22Rv1 (cell line): ENCODE measurements around the gene TMEM120A.

Source experiments
- ZFX ChIP-seq: fragments of 450-650 bp; IDR thresholded peaks from 2 replicates; pipeline ENCODE4 v1.6.1; 2017; ENCODE audit warnings: antibody characterized with exemption, borderline replicate concordance
- TF ChIP-seq, protein P1 (sequence below): fragments of 450-650 bp; IDR thresholded peaks from 2 replicates; pipeline ENCODE4 v1.5.1; 2017; ENCODE audit warnings: mild to moderate bottlenecking

DNA sequence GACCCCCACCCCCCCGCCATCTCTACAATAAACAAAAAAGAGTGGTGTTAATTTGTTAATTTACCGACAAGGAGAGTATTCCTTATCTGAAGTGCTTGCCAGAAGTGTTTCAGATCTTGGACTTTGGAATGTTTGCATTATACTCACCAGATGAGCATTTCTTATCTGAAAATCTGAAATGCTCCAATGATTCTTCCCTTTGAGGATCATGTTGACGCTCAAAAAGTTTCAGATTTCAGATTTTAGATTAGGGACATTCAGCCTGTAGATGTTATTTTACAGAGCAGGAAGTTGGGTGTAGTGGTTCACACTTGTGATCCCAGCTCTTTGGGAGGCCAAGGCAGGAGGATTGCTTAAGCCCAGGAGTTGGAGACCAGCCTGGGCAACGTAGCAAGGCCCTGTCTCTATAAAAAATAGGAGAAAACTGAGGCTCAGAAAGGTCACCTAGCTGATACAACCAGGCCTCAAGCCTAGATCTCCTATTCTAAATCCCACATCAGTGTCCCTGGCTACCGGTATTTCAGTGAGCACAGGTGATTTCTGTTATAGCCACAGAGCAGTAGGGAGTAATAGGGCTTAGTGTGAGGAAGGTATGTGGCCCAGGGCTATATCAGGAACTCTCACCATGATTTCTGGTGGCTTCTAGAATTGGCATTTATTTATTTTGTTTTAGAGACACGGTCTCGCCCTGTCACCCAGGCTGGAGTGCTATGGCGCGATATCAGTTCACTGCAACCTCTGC is 35.4 kb downstream of the TMEM120A start:
- TF ChIP-seq, protein P1, sequence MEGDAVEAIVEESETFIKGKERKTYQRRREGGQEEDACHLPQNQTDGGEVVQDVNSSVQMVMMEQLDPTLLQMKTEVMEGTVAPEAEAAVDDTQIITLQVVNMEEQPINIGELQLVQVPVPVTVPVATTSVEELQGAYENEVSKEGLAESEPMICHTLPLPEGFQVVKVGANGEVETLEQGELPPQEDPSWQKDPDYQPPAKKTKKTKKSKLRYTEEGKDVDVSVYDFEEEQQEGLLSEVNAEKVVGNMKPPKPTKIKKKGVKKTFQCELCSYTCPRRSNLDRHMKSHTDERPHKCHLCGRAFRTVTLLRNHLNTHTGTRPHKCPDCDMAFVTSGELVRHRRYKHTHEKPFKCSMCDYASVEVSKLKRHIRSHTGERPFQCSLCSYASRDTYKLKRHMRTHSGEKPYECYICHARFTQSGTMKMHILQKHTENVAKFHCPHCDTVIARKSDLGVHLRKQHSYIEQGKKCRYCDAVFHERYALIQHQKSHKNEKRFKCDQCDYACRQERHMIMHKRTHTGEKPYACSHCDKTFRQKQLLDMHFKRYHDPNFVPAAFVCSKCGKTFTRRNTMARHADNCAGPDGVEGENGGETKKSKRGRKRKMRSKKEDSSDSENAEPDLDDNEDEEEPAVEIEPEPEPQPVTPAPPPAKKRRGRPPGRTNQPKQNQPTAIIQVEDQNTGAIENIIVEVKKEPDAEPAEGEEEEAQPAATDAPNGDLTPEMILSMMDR, result no peak
- TF ChIP-seq ZFX, result no peak
